ENCODE measurements around the gene LBHD2. TPM values are rescaled to one million over a fixed set of nuclear protein-coding genes. Genes with fewer than 3 reads are reported as not detected.

LBHD2 gene
- total and polyA plus RNA-seq, 11 donors, result 0.19 TPM; not detected in 10

GRCh38 chr14:103104389-103104653 lies 20.3 kb downstream of the LBHD2 start:
- no peak overlapping the region for H3K27ac ChIP-seq
- ATAC-seq (no peak), DNase-seq (no peak)
- H3K36me3 ChIP-seq, result no peaks in the 10 kb centered on the region
- H3K4me1 ChIP-seq, result peaks cover 0 to 34% (median 22%) of the 10 kb centered on the region in 12 donors
- no peak for TF ChIP-seq POLR2A (IDR thresholded peaks at IDR 0.05)
- no peak for TF ChIP-seq CTCF (IDR thresholded peaks at IDR 0.05)
- peaks cover 17 to 59% (median 44%) of the 10 kb centered on the region in 9 donors for H3K27me3 ChIP-seq
- no peaks in the 10 kb centered on the region for H3K9me3 ChIP-seq
- 6 to 8% (median 7%) methylated on average over 6 to 20 of the region's 20 CpGs for WGBS, 4 donors
- intact Hi-C loops (cut with DNase I), result loop anchor here in 9 of 10 donors (2.0 to 10.0 kb wide), 5 partner anchors 36 to 188 kb away; no protein-coding TSS in a partner anchor
- peak overlapping the region in 5 of 12 donors; percentile 22 to 43 (median 29) for H3K4me3 ChIP-seq

GRCh38 chr14:103104654-103105452 lies 20.8 kb downstream of the LBHD2 start:
- H3K27ac ChIP-seq, result no peak overlapping the region
- H3K27me3 ChIP-seq, result peaks cover 17 to 54% (median 43%) of the 10 kb centered on the region in 9 donors
- ATAC-seq (peak; percentile 69 to 81 (median 76)), DNase-seq (peak; percentile 64 to 88 (median 68))
- WGBS, 4 donors, result 5 to 7% (median 5%) methylated on average over 48 to 59 of the region's 59 CpGs
- no peaks in the 10 kb centered on the region for H3K36me3 ChIP-seq
- H3K9me3 ChIP-seq, result no peaks in the 10 kb centered on the region
- intact Hi-C loops (cut with DNase I), result loop anchor here (1.0 to 10.0 kb wide), 10 partner anchors 36 to 188 kb away; no protein-coding TSS in a partner anchor
- H3K4me1 ChIP-seq, result peaks cover 0 to 35% (median 24%) of the 10 kb centered on the region in 12 donors
- no peak overlapping the region for H3K4me3 ChIP-seq
- peak in 1 of 2 donors; percentile 17 for TF ChIP-seq POLR2A (IDR thresholded peaks at IDR 0.05)
- peak; percentile 88 to 98 (median 94) for TF ChIP-seq CTCF (IDR thresholded peaks at IDR 0.05)

- ATAC-seq (no peak), DNase-seq (no peak)
- WGBS, 4 donors, result 65 to 81% (median 73%) methylated on average over 7 to 9 of the region's 9 CpGs
- no peaks in the 10 kb centered on the region for H3K9me3 ChIP-seq
- intact Hi-C loops (cut with DNase I), result loop anchor here (1.0 to 10.0 kb wide), 10 partner anchors 35 to 187 kb away; no protein-coding TSS in a partner anchor
- no peak overlapping the region for H3K4me3 ChIP-seq
- H3K36me3 ChIP-seq, result no peaks in the 10 kb centered on the region
- peaks cover 0 to 43% (median 32%) of the 10 kb centered on the region in 12 donors for H3K4me1 ChIP-seq
- peaks cover 17 to 47% (median 40%) of the 10 kb centered on the region in 9 donors for H3K27me3 ChIP-seq
- TF ChIP-seq CTCF (IDR thresholded peaks at IDR 0.05), result peak in 1 of 12 donors; percentile 4
- TF ChIP-seq POLR2A (IDR thresholded peaks at IDR 0.05), result no peak
- no peak overlapping the region for H3K27ac ChIP-seq
Observed at GRCh38 chr14:103105580-103106150, 21.7 kb downstream of the LBHD2 start.

GRCh38 chr14:103107455-103107854 lies 23.4 kb downstream of the LBHD2 start:
- intact Hi-C loops (cut with DNase I), result loop anchor here in 7 of 10 donors (5.0 to 10.0 kb wide), 4 partner anchors 35 to 185 kb away; no protein-coding TSS in a partner anchor
- peaks cover 0 to 56% (median 37%) of the 10 kb centered on the region in 12 donors for H3K4me1 ChIP-seq

More at GRCh38 chr14:103107455-103107854, 23.4 kb downstream of the LBHD2 start:
- no peaks in the 10 kb centered on the region for H3K9me3 ChIP-seq
- 95 to 96% (median 96%) methylated on average over 7 to 23 of the region's 23 CpGs for WGBS, 4 donors
- no peak for DNase-seq
- TF ChIP-seq CTCF (IDR thresholded peaks at IDR 0.05) (no peak), POLR2A (IDR thresholded peaks at IDR 0.05) (no peak)
- no peaks in the 10 kb centered on the region for H3K36me3 ChIP-seq
- peaks cover 17 to 30% (median 24%) of the 10 kb centered on the region in 9 donors for H3K27me3 ChIP-seq
- H3K27ac ChIP-seq, result no peak overlapping the region
- H3K4me3 ChIP-seq, result no peak overlapping the region
- no peak for ATAC-seq
